GM19455 (cell line): ENCODE results near the gene HHIP.
"Not testable (repeated sequence)": the region's sequence is repeated elsewhere in the genome, so short reads cannot be mapped to it uniquely, and the experiment has no call there.

ENCODE experiments used
- ATAC-seq: cut with Tn5 transposase; IDR thresholded peaks from one replicate; pipeline ENCODE4 v1.9.1; 2021; ENCODE audit not compliant: unreplicated experiment

Gene HHIP

DNA sequence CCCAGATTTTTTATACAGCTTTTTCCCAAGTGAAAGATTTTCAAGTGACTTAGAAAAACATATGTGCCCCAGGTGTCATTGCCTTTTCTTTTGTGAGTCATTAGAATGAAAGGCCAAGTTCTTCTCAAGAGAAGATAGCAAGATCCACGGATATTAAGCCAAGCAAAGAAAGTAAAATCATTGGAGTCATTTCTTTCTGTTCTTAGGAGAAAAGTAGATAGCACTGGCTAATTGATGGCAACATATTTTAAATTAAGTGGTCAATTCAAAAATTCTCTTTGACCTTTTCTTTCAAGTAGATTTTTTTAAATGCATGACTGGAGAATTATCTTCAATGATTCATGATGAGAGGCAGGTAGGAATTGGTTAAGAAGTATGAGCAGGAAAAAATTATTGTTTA, 94.4 kb downstream of the HHIP start:
- ATAC-seq = no peak

DNA sequence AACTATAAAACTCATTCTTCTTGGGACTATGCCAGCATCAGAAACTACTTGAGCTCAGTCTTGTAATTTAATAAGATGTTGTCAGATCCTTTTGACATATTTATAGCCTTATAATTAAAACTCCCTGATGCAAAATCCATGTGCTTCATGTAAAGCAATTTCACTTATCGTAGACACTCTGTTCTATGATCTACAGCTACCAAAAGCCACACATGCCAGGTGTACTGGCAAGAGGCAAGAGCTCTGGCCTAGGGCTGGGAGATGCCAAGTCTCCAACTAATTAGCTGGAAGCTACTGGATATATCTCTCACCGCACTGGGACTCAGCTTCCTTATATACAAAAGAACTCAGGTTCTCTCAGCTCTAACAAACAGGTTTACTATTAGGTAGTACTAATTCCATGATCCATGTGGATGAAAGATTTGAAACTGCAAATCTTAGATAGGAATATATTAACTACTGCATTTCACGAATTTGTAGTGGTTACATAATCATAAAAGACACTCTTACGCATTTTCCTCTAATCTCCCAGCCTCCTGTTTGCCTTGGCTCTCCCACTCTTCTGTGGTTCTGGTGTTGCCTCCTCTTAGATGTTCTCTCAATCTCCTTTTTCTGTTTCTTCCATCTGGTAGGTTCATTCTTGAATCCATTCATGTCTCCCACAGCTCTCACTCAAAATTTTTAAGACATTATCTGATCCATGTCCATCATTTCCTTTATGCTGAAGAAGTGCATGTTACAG, 103.0 kb downstream of the HHIP start:
- no peak for ATAC-seq

DNA sequence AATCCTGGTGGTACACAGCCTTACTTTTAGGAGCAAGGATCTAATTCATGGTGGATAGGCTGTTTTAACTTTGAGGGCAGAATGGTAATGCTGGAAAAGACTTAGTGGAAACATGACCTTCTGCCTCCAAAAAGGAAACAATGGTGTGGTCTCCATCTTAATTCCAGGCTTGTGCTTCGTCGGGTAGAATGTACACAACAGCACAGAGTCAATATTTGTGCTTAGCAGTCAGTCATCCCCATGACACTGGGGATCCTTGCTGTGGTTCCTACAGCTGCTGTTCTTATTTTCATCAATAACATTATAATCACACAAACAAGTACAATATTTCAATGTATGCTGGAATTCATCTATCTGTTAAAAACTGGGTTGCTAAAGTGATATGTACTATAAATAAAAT, 104.4 kb downstream of the HHIP start:
- no peak for ATAC-seq

DNA sequence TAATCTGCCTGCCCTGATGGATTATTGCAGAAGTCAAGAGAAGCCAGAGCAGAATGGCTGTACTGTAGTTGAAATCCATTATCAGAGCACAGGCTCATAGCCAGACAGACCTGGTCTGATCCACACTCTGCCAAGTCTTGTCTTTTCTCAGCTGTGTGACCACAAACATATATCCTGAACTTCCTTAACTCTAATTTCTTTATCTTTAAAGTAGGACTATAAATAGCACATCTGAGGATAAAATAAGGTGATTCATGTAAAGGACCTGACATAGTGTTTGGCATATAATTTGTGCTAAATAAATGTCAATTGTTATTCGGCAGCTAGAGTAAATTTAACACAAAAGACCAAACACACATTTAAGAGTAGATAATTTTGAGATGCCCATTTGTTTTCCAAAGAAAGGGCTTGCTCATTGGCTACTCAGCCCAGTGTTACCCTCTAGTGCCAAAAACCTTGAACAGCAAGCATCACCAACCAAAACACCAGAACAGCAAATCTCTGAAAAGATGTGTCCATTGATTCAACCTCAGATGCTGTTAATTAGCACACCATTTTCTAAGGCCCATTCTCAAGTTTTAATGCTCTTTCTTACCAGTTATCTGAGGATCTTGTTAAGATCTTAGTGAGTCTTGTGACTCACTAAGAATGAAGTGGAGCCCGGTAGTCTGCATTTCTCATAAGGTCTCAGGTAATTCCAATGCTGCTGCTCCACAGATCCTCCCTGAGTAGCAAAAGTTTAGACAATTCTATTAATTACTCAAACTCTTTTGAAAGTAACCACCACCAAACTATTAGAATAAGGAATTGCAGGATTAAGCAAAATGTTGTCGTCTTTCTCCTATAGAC, 108.8 kb downstream of the HHIP start:
- no peak for ATAC-seq

DNA sequence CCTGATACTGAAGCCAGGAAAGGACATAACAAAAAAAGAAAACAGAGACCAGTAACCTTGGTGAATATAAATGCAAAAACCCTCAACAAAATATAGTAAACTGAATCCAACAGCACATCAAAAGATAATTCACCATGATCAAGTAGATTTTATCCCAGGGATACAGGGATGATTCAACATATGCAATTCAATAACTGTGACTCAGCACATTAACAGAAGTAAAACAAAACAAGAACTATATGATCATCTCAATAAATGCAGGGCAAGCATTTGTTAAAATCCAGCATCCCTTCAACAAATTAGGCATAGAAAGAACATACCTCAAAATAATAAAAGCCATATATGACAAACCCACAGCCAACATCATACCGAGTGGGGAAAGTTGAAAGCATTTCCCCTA, 112.0 kb downstream of the HHIP start:
- ATAC-seq = no peak

DNA sequence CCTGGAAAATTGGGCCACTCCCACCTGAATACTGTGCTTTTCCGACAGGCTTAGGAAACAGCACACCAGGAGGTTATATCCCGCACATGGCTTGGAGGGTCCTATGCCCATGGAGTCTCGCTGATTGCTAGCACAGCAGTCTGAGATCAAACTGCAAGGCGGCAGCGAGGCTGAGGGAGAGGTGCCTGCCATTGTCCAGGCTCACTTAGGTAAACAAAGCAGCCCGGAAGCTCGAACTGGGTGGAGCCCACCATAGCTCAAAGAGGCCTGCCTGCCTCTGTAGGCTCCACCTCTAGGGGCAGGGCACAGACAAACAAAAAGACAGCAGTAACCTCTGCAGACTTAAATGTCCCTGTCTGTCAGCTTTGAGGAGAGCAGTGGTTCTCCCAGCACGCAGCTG, 122.9 kb downstream of the HHIP start:
- ATAC-seq = not testable (repeated sequence)

DNA sequence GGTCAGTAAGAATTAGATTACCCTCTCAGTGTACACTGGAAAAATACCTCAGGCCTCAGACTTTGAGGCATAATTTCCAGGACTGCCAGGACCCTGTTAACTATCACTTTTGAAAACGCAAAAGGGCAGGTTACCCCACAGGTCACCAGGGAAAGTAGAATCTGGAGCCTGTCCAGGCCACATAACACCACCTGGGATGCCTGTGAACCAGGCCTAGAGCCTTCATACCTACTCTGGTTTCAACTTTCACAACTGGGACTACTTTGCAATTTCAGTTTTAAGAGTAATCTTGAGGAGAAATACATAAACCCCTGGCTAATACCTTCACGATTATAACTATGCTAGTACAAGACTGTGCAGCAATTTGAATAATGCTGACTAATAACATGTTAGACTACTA, 132.4 kb downstream of the HHIP start:
- no peak for ATAC-seq

DNA sequence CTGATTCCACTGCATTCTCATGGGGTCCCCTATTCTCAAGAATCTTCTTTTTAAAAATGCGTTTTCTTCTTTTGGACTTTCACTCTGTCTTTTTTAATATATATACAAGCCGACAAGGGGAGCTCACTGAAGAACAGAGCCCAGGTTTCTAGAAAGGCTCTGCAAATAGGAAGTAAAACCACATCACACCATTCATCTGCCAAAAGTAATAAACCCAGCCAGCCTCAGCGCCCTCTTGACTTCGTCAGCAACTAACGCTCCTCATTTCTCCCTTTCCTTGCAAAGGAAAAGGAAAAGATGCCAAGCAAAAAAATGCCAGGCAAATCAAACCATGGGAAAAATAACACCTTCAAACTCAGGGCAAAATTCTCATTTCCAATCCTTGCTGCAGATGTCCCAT, 136.4 kb downstream of the HHIP start:
- ATAC-seq = no peak

DNA sequence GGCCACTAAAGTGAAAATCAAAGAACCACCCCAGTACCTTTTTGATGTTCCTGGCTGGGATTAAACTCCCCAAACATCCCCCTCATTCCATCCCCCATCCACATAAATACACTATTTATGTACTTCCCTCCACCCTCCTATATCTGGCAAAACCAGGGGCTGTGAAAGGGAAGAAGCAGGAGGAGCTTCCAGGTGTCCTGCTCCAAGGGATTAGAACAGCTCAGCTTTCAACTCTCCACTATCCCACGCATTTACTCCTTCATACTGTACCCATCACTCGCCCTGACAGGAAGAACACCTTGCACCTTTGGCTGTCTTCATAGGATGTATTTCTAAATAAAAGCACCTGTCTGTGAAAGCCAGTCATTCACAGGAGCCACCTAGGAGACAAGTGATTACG, 140.0 kb downstream of the HHIP start:
- no peak for ATAC-seq

DNA sequence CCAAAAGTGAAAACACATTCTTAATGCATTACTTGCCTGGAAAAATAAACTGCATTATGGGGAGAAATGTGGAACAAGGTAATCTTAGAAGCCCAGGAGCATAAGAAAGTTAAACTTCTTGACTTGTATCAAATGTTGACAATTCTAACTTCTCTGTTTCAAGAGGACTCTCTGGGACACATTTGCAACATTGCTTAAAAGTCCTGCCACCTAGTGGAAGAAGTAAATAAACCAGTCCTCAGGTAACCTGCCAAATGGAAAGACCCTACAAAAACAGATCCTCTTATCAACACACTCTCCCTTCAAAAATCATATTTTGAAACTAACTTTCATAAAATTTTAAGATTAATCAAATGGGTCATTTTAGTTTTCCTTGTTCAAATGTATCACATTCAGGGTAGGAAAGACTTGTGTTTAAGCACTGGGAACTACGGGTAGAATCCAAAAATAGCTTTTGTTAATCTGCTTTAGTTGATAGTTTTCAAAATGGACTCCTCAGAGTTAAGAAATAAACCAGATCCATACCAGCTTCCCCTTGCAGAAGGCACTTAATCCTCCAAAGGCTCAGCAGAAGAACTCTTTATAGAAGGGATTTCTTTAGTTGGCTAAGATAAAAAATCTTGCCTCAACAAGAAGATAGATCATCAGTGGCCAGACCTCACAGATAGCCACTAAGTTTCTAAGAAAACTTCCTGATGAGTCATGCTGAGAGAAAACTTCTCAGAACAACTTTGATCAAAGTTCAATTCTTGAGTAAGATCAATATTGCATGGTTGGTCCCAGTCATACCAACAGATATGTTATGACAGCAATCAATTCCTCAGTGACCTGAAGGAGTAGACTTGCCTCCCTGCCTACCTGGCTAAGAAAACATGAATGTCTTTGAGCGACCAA, 141.7 kb downstream of the HHIP start:
- ATAC-seq = no peak

DNA sequence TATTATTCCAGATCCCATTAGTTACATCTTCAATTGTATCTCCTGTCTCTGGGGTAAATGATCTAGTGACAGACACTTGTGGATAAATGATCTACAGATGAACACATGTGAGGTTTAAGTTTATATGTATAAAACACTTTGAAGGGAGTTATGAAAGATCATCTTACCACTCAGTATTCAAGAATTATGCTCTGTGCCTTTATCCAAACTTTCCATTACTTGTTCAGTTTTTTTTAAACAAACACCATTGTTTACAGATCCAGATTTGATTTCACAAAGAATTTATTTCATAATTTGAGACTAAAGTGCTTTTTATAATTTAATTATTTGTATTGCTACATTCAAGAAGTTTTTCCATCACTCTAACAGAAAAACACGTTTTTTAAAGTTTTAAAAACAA, 142.5 kb downstream of the HHIP start:
- no peak for ATAC-seq

DNA sequence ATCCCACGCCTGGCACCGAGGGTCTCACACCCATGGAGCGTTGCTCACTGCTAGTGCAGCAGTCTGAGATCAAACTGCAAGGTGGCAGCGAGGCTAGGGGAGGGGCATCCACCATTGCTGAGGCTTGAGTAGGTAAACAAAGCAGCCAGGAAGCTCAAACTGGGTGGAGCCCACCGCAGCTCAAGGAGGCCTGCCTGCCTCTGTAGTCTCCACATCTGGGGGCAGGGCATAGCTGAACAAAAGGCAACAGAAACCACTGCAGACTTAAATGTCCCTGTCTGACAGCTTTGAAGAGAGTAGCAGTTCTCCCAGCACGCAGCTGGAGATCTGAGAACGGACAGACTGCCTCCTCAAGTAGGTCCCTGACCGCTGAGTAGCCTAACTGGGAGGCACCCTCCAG, 146.0 kb downstream of the HHIP start:
- not testable (repeated sequence) for ATAC-seq
